ENCODE measurements around the gene ZSCAN20. TPM values are rescaled to one million over a fixed set of nuclear protein-coding genes. Genes with fewer than 3 reads are reported as not detected.

The ZSCAN20 gene
- total and polyA plus RNA-seq, 2 of the 4 experiments (the other 2 are of a cell fraction), result 2.1 to 11.1 TPM

DNA sequence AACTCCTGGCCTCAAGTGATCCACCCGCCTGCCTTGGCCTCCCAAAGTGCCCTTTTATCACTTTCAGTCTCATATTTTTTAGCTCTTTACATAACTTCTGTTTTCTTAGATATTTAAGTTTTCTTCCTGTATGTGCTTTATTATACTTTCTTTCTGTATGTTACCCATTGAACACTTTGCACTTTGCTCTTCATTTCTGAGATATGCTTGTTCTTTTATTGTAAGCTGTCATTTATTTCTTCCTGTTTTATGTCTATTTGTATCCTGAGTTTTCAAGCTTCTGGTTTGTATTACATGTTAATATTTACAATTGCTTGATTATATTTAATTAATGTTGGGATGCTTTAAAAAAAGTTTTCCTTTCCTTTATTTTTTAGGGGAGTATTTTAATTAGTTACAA is 35.7 kb downstream of the ZSCAN20 start:
- Histone ChIP-seq H2AK9ac (replicated peaks; ENCODE audit: low read depth, low read length, poor library complexity) (no peak overlapping the region), H4K8ac (ENCODE audit: low read depth in 2 of 2, low read length in 2 of 2) (no peak overlapping the region), H3K36me3 (ENCODE audit: control insufficient read depth, insufficient read depth, low read length) (no peaks in the 10 kb centered on the region), H4K91ac (ENCODE audit: insufficient read depth, low read depth, low read length) (no peak overlapping the region), H2BK120ac (ENCODE audit: low read depth, low read length) (no peak overlapping the region), H2BK15ac (ENCODE audit: low read depth, low read length) (no peak overlapping the region), H3K27me3 (ENCODE audit: control insufficient read depth, insufficient read depth, low read length) (no peaks in the 10 kb centered on the region), H4K5ac (ENCODE audit: low read depth, low read length) (no peak overlapping the region), H3K23ac (ENCODE audit: low read depth, low read length) (no peak overlapping the region), H2AK5ac (ENCODE audit: low read depth, low read length) (no peak overlapping the region), H3K18ac (ENCODE audit: low read depth, low read length) (no peak overlapping the region), H3K14ac (replicated peaks; ENCODE audit: low read depth, low read length) (no peak overlapping the region), H3K4me2 (ENCODE audit: low read depth, low read length) (no peak overlapping the region), H4K20me1 (ENCODE audit: insufficient read depth, low read length) (no peaks in the 10 kb centered on the region), H3K4me1 (ENCODE audit: control insufficient read depth, insufficient read depth, low read length) (no peaks in the 10 kb centered on the region), H3K56ac (ENCODE audit: extremely low read depth, insufficient read depth, low read length) (no peak overlapping the region), H2BK20ac (ENCODE audit: low read depth, low read length) (no peak overlapping the region), H3K9me1 (ENCODE audit: insufficient read depth, low read length) (no peaks in the 10 kb centered on the region), H3K9ac (ENCODE audit: low read depth, low read length) (no peak overlapping the region), H3K4ac (ENCODE audit: low read depth, low read length) (no peak overlapping the region), H3K9me3 (ENCODE audit: control insufficient read depth, insufficient read depth, low read length) (no peaks in the 10 kb centered on the region), H3K27ac (ENCODE audit: insufficient read depth, low read length) (no peak overlapping the region), H2AFZ (replicated peaks; ENCODE audit: low read length, poor library complexity) (no peak overlapping the region), H3K4me3 (ENCODE audit: insufficient read depth, low read depth, low read length) (no peak overlapping the region), H2BK5ac (ENCODE audit: low read depth, low read length, poor library complexity, severe bottlenecking) (no peak overlapping the region), H3K79me1 (ENCODE audit: low read depth in 1 of 2, low read length in 2 of 2) (no peaks in the 10 kb centered on the region)
- ATAC-seq (ENCODE audit: low read depth) (no peak), DNase-seq (no peak)
- TF ChIP-seq, protein P1, sequence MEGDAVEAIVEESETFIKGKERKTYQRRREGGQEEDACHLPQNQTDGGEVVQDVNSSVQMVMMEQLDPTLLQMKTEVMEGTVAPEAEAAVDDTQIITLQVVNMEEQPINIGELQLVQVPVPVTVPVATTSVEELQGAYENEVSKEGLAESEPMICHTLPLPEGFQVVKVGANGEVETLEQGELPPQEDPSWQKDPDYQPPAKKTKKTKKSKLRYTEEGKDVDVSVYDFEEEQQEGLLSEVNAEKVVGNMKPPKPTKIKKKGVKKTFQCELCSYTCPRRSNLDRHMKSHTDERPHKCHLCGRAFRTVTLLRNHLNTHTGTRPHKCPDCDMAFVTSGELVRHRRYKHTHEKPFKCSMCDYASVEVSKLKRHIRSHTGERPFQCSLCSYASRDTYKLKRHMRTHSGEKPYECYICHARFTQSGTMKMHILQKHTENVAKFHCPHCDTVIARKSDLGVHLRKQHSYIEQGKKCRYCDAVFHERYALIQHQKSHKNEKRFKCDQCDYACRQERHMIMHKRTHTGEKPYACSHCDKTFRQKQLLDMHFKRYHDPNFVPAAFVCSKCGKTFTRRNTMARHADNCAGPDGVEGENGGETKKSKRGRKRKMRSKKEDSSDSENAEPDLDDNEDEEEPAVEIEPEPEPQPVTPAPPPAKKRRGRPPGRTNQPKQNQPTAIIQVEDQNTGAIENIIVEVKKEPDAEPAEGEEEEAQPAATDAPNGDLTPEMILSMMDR (conservative IDR thresholded peaks at IDR 0.05; ENCODE audit: low read depth, low read length), result no peak
- TF ChIP-seq FOS (IDR thresholded peaks at IDR 0.05; ENCODE audit: low read depth, low read length) (no peak), BHLHE40 (IDR thresholded peaks at IDR 0.05; ENCODE audit: low read depth, low read length) (no peak), SMC3 (IDR thresholded peaks at IDR 0.05; ENCODE audit: low read depth, low read length) (no peak), CHD1 (IDR thresholded peaks at IDR 0.05; ENCODE audit: low read depth, low read length) (no peak), MAZ (IDR thresholded peaks at IDR 0.05; ENCODE audit: borderline replicate concordance, low read depth, low read length) (no peak), RFX5 (IDR thresholded peaks at IDR 0.05; ENCODE audit: low read depth, low read length) (no peak), NFE2L2 (IDR thresholded peaks at IDR 0.05; ENCODE audit: low read depth, low read length) (no peak), MAFK (IDR thresholded peaks at IDR 0.05; ENCODE audit: low read depth, low read length) (no peak), MXI1 (IDR thresholded peaks at IDR 0.05; ENCODE audit: borderline replicate concordance, low read depth, low read length) (no peak), RCOR1 (IDR thresholded peaks at IDR 0.05; ENCODE audit: insufficient replicate concordance, low read length) (no peak)
- TF ChIP-seq, protein P2, sequence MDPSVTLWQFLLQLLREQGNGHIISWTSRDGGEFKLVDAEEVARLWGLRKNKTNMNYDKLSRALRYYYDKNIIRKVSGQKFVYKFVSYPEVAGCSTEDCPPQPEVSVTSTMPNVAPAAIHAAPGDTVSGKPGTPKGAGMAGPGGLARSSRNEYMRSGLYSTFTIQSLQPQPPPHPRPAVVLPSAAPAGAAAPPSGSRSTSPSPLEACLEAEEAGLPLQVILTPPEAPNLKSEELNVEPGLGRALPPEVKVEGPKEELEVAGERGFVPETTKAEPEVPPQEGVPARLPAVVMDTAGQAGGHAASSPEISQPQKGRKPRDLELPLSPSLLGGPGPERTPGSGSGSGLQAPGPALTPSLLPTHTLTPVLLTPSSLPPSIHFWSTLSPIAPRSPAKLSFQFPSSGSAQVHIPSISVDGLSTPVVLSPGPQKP (IDR thresholded peaks at IDR 0.05; ENCODE audit: borderline replicate concordance, low read depth, low read length), result no peak
- intact Hi-C loops (cut with micrococcal nuclease) (no loop called here), dilution Hi-C loops (cut with HindIII; ENCODE audit: low sequenced_read_pairs, unreplicated experiment) (no loop called here), in situ Hi-C loops (cut with MboI; ENCODE audit: low sequenced_read_pairs) (no loop called here)
- ChIA-PET POLR2A (ENCODE audit: unreplicated experiment) (no interaction called here), CTCF (no interaction called here)
- no TSS peak for BruUV-seq (replicated peaks)
- no CpG with 5 or more reads among the region's 1 CpG for WGBS, 2 experiments (ENCODE audit: extremely low coverage in 2 of 2, insufficient read length in 1 of 2)

Data from IMR-90 (cell line).